GM19463 (cell line): ENCODE data around the gene CNBP.
"Not testable (repeated sequence)": the region's sequence is repeated elsewhere in the genome, so short reads cannot be mapped to it uniquely, and the experiment has no call there.

Experiments
- ATAC-seq: cut with Tn5 transposase; IDR thresholded peaks from one replicate; pipeline ENCODE4 v1.9.1; 2021; ENCODE audit warnings: mild to moderate bottlenecking, moderate library complexity; ENCODE audit not compliant: unreplicated experiment

The CNBP gene

DNA sequence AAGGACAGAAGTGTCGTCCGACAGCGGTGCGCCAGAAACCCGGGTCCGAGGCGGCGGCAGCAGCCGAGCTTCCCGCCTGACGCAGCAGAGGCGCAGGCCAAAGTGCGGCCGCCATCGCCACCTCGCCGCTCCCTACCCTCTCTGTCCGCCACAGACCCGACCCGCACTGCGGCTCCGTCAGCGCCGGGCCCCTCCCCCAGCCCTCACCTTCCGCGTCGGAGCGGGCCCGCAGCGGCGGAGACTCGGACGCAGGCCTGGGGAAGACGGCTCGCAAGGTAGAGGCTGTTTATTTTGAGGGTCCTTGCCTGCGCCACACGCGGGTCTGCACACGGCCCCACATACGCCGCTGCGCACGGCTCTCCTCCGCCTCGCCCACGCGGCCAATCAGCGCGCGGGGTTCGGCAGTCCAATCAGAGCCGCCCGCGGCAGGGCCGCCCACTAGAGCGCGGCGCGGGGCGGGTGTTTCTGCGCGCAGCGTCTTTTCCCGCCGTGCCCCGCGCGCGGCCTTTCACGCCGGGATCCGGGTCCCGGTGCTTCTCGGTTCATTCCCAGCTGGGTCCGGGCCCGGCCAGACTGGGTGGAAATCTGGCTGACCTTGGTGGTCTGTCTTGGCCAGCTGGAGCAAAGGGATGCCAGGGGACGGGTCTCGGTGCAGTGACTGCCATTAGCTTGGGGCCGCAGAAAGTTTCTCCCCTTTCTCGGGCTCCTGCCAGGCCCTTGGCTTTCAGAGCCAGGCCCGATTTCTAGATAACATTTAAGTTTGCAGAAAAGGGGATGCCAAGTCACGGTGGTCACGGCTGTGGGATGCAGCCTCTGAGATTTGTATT is at the start of gene CNBP:
Gene CNBP (minus strand): TSS at position 328 of the 827 bp plus-strand sequence. CDS start 12,139 bp downstream, outside the sequence.
- ATAC-seq: peak; percentile 97

DNA sequence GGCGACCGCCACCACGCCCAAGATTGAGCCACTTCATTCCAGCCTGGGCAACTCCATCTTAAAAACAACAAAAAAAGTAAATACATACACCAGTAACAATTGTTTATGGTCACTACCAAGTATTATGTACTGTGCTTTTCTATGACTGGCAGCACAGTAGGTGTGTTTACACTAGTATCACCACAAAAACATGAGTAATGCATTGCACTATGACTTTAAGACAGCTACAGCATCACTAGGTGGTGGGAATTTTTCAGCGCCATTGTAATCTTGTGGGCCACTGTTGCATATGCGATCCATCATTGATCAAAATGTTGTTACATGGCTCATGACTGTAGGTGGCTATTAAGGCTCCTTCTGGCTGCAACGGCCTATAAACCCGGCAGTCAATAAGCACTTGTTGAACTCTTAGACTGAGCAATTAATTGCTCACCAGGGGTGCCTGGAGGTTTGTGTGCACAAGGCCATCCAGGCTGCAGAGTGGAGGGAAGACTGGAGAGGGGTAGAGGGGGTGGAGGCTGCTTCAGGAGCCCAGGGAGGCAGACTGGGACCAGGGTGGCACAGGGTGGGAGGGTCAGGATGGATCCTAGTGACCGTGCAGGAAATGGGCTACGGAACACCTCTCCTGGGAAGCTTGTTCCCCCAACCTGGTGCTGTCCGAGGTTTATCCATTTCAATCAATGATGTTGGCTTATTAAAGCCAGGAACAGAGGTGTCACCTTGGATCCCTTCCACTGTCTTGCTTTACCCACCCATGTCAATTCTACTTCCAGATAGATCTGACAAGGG is 47.8 kb upstream of the CNBP start:
- ATAC-seq: no peak

DNA sequence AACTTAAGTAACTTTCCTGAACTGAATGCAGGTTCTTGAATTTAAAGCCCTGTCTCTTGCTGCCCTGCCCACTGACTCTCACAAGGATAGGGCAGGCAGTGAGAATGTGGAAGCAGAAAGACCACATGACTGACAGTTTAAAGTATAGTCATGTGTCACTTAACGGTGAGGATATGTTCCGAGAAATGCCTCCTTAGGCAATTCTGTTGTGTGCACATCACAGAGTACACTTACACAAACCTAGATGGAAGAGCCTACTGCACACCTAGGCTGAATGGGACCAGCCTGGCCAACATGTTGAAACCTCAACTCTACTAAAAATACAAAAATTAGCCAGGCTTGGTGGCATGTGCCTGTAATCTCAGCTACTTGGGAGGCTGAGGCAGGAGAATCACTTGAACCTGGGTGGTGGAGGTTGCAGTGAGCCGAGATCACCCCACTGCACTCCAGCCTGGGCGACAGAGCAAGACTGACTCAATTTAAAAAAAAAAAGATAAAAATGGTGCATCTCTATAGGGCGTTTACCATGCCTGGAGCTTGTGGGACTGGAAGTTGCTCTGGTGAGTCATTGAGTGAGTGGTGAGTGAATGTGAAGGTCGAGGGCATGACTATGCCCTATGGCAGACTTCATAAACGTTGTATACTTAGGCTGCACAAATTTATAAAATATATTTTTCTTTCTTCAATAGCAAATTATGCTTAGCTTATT is 46.8 kb upstream of the CNBP start:
- no peak for ATAC-seq

DNA sequence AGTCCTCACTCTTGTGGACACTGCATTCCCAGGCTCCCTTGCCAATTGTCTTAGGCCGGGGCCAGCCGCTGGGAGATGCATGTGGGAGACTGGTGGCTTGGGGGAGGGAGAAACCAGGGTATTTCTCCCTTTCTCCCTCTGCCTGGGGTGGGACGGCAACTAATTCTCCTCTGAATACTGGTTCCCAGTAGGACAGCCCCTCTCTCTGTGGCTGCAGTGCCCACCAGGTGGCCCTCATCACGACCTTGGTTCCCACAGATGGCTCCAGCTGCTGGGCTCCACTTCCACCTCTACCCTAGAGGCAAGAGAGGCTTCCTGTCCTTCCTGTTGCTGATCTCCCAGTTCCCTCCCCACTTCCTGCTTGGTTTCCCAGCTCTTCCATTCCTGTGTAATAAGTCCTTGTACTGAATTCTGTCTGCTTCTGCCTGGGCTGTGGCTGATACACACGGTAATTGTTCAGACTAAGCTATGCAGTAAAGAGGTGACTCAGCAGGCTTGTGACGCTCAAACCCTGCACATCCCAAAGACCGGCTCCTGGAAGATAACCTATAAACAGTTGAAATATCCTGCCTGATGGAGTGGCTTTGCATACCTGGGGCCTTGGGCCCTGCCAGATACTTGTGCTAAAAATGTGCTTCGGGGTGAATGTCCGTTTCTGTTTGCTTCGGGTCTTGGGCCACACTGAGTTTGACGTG is 45.3 kb upstream of the CNBP start:
- ATAC-seq: no peak

DNA sequence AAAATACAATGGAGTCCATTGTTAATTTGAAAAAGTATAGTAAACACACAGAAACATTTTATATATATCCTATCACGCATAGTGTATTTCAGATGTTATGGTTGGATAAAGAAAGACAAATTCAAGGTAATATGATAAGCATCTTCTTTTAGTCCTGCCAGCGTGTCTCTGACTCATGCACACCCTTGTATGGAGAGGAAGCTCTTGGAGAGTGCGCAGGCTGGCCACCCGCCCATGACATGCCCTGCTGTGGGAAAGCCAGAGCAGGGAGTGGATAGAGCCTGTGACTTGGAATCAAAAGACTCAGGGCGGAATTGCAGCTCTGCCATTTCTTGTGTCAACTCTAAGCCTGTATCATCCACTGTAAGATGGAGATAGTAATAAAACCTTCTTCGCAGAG is 42.7 kb upstream of the CNBP start:
- ATAC-seq: no peak

DNA sequence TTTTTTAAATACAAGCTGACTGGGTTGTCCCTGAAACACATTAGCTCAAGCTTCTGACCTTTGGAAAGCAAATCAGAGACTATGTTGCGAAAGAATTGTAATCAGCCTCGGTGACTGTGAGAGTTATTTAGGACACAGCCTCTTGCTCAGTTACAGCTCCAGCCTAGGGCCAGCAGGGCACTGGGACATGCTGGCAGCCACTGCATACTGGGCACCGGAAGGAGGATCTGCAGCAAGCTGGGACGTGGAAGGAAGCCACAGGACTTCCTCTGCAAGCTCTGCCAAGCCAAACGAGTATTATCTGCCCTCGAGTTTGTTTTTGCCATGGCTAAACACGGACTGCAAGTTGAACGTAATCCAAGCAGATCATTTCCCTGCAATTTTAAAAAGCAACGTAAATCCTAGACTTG is 41.3 kb upstream of the CNBP start:
- no peak for ATAC-seq

DNA sequence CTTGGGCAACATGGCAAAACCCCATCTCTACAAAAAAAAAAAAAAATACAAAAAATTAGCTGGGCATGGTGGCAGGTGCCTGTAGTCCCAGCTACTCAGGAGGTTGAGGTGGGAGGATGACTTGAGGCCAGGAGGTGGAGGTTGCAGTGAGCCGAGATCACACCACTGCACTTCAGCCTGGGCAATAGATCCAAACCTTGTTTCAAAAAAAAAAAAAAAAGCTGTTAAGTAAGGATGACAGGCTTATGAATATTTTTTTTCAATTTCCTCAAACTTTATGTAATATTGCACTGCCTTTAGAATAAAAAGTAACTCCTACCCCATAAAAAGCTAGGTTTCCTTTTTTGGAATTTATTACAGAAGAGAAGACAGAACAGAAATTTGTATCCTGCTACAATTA is 40.7 kb upstream of the CNBP start:
- not testable (repeated sequence) for ATAC-seq

DNA sequence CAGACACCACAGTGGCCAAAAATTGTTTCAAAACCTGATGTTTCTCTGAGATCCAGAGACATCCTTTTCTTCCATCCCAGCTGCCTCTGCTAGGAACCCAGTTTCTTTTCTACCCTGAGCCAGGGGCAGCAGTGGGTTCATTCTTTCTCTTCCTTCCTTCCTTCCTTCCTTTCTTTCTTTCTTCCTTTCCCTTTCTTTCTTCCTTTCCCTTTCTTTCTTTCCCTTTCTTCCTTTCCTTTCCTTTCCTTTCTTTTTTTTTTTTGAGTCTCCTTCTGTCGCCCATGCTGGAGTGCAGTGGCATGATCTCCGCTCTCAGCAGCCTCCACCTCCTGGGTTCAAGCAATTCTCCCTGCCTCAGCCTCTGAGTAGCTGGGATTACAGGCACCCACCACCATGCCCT is 35.0 kb upstream of the CNBP start:
- no peak for ATAC-seq

DNA sequence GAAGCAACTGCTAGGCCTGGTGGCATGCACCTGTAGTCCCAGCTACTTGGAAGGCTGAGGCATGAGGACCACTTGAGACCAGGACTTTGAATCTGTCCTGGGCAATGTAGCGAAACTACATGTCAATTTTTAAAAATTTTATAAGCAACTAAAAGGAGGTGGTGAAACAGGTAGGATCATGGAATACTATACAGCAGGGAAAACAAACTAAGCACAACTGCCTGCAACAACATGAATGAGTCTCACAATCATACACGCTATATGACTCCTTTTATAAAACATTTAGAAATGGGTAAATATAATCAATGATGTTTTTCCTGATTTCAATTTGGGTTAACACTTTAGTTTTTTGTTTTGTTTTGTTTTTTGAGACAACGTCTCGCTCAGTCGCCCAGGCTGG is 29.5 kb upstream of the CNBP start:
- ATAC-seq: no peak

DNA sequence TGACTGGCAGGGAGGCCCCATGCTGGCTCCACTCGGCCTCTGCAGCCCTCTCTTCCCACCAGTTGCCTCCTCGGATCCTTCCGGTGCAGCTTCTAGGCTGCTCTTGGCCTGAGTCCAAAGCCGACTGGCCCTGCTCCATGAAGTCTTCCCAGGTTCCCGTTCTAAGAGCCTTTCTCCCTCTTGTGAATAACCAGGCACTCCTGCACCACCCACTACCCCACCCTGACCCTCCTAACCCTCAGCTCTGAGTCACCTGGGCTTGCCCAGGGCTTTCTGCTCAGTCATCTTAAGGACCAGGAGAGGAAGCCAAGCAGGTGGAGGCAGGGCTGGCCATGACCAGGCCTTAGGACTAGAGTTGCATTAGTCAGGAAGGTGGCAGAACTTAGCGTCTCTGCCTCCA is 28.1 kb upstream of the CNBP start:
- no peak for ATAC-seq

DNA sequence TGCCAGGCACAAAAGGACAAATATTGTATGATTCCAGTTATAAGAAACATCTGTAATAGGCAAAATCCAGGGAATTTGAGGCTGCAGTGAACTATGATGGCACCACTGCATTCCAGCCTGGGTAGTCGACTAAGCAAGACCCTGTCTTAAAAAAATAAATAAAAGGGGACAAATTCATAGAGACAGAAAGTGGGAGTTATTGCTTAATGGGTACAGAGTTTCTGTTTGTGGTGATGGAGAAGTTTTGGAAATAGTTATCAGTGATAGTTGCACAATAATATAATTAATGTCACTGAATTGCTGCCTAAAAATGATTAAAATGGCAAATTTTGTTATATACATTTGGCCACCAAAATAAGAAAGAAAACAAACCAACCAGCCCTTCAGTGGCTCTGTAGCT is 27.6 kb upstream of the CNBP start:
- ATAC-seq: no peak

DNA sequence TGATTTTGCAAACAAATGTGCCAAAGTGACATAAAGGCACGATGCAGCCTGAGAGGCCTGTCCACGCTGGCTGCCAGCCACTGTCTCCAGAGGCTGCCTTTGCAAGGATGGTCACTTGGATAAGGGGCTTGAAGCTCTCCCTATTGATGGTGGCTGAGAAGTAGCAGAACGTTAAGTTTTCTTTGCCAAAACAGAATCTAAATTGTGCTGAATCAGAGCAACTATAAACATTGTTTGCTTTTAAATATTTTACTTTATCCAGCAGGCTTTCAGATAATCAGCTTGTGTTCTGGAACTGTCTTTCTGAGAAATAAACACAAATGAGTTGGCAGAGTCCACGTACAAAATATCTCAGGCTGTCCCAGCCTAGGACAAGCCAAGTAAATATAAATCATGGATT is 23.8 kb upstream of the CNBP start:
- ATAC-seq: no peak

DNA sequence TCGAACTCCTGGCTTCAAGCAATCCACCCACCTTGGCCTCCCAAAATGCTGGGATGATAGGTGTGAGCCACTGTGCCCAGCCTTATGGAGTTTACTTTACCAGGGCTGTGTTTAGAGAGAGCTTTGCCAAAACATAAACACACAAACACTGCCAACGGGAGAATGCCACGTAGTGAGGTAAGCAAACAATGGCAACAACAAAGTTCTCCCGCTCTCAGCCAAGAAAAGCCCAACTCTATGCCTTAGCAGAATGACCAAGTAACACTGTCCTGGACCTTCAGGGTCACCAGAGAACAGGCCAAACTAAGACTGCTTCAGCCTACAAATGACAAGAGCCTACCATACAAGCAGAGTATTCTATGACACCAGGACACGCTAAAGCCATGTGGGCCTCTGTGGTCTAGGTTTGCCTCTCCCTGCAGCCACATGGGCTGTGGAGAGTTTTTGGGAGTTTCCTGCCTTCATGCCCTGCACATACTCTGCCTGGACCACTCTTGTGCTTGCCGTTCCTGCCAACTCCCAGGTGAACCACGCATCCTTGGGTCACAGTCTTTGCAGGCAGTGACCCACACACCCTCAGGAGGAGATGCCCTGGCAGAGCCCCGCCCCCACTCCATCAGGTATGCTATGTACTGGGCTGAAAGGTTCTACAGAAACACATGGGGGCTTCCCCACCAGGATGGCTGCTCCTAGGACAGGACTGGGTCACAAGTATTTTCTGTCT is 21.6 kb upstream of the CNBP start:
- no peak for ATAC-seq

DNA sequence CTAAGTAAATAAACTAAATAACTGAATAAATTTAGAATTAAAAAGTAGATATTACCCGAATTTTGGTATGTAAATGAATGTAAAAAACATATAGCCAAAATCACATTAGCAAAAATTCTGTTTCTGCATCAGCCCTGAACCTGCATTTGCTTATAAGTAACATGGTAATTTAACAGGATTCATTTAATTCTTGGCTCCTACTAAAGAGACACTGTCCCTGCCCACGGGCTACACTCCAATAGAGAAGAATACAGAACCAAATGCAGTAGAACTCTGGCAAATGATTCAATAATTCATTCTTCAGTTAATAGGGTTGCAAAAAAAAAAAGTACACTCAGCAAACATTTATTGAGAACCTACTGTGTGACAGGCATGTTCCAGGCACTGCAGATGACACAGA is 20.8 kb upstream of the CNBP start:
- ATAC-seq: no peak

DNA sequence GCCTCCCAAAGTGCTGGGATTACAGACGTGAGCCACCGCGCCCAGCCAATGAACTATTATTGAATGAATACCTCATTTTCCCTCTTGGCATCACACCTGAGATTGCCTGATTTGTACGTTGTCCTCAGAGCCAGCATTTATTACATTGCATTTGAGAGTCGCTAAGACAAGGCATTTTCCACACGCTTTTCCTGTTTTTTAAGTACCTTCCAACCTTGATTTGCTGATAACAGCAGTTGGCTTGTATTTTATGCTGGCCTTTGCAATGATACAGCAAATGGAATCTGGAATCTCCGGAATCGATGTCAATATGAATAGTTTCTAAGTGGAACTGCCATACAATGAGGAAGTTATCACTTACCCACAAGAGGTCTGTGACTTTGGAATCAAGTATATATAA is 15.7 kb upstream of the CNBP start:
- ATAC-seq: no peak

DNA sequence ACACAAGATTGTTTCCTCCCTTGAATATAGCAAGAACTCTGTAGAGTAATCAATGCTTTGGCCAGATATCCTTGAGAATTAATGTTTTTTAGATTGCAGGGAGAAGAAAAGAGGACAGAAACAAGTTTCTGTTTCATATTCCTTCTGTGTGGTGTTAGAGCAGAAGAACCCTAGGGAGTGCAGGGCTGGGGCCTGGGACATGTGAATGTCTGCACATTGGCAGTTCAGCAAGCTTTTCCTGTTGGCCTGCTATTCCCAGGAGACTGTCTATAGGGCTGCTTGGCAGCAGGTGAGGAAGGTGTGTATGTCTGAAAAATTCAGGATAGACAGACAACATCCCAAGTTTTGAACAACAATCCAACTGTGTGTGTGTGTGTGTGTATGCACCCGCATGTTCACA is 13.6 kb upstream of the CNBP start:
- no peak for ATAC-seq

DNA sequence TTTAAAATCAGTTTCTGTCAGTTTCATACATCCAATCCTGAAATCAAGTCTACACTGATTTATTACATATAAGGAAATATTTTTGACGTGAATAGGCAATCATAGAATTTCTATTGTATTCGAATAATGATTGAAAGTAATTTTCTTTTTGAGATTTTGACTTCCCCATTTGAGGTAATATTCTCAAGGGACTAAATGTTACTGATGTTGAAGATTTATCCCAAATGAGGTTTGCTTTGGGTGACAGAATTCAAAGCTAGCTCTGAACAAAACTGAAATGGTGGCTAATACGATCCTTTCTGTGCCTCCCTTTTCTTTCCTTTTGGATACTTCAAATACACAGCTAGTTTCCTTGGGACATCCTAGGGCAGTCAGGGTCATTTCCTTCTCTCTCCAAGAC is 12.9 kb upstream of the CNBP start:
- ATAC-seq: no peak

DNA sequence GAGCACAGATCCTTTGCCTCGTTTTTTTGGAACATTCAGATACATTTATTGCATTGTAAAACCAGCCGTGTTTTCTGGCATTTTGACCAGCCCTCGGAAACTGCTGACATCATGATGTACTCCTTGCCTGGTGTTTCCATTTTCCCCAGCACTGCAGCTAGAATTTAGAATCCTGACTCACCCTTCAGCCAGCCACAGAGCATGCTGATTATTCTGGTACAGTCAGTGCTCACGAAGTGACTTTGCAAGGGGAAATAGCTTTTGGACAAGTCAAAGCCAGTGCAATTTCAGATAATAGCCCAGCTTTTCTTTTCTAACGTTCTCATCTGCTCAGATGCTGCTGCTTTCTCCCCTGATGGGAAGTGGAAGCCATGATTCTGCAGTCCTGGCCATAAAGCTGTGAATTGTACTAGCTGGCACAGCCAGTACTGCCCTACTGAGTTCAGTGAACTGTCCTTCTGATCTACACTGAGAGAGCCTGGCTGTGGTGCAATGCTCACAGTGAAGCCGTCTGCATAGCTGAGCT is 12.1 kb upstream of the CNBP start:
- ATAC-seq: no peak

DNA sequence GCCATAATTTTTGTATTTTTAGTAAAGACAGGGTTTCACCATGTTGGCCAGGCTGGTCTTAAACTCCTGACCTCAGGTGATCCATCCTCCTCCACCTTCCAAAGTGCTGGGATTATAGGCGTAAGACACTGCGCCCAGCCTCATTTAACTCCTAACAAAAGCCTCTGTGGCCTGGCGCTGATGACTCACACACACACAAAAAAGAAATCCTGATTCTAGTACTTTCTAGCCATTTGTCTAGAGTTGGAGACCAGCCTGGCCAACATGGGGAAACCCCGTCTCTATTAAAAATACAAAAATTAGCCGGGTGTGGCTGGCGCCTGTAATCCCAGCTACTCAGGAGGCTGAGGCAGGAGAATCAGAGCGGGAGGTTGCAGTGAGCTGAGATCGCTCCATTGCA is 6.1 kb upstream of the CNBP start:
- ATAC-seq: not testable (repeated sequence)

DNA sequence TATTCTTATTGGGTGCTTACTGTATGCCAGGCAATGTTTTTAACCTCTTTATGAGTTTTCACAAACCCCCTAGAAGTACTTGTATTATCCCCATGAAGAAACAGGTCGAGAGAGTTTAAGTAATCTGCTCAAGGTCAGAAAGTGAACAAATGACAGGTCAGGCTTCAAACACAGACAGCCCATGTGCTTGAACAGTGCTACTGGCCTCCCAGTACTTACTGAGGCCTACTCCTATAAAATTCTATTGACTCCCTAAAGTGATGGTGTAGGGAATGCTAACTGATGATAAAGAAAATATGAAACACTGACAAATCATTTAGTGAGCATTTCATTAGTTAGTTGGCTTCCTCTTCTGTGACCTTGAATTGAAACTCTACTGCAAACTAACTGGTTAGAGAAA is 4.2 kb upstream of the CNBP start:
- ATAC-seq: no peak
